ENCODE measurements around the gene TTLL5.

The TTLL5 gene

DNA sequence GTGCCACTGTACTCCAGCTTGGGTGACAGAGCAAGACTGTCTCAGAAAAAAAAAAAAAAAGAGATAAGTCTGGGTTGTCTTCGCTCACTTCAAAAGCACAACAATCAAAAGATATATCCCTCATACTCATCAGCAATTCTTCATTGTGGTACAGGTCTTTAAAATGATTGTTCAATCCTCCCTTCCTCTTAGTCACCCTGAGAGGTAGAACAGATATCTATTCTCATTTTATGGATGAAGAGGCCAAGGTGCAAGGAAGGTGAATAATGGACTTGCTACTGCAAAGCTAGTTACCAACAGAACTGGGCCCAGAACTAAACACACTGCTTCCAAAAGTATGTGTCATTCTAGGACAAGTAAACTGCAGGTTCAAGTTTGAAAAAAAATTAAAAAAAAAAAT, 7.5 kb upstream of the TTLL5 start:
- no peak for DNase-seq (ENCODE audit: extremely low spot score)
- ChIA-PET POLR2A (interaction anchor here (2.8 kb wide), 1 partner anchor 76 kb away, joined by 11 read pairs; no protein-coding TSS in a partner anchor), CTCF (interaction anchor here (0.6 to 7.4 kb wide), 9 partner anchors 20 to 368 kb away, joined by 3 to 76 read pairs (median 3); partner anchors contain the start of gene FLVCR2)
- TF ChIP-seq BHLHE40 (IDR thresholded peaks at IDR 0.05; ENCODE audit: borderline replicate concordance) (no peak), TARDBP (IDR thresholded peaks at IDR 0.05) (no peak), FOXM1 (IDR thresholded peaks at IDR 0.05; ENCODE audit: borderline replicate concordance) (no peak), ZNF384 (IDR thresholded peaks at IDR 0.05) (no peak), NFRKB (IDR thresholded peaks at IDR 0.05) (no peak), LEF1 (IDR thresholded peaks at IDR 0.05; ENCODE audit: borderline replicate concordance) (no peak), SP1 (IDR thresholded peaks at IDR 0.05) (no peak), ELF4 (IDR thresholded peaks at IDR 0.05) (no peak), HDGF (IDR thresholded peaks at IDR 0.05; ENCODE audit: borderline replicate concordance) (no peak)

DNA sequence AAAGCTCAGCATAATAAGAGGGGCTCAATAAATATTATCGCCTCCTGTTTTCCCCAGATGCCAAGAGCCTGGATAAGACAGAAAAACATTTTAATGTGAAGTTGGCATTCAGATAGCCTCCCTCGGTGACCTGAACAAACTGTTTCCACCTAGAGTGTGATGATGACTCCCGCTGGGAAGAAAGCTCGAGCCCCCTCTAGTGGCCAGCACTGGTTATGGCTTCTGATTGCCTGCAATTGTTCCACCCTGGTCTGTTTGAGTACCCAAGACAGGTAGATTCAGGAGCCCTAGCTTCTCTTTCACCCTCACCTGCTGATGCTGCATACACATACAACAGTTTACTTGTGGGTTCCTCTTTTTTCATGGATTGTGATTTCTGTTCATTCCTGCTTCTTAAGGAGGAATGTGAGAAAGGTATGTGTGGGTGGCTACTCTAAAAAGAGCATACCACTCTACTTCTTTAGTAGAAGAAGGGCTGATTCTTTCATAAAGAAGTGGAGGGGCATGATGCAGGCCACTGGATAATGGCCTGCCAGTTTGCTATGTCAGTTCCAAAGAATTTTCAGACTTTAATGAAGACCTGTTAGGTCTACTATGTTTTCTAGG, 6.8 kb upstream of the TTLL5 start:
- POLR2A ChIA-PET: interaction anchor here (2.8 kb wide), 1 partner anchor 77 kb away, joined by 11 read pairs; no protein-coding TSS in a partner anchor
- TF ChIP-seq BHLHE40 (IDR thresholded peaks at IDR 0.05; ENCODE audit: borderline replicate concordance): no peak
- TF ChIP-seq NFRKB (IDR thresholded peaks at IDR 0.05): no peak
- no peak for TF ChIP-seq SUZ12 (IDR thresholded peaks at IDR 0.05)
- no peak for TF ChIP-seq FOXK2 (IDR thresholded peaks at IDR 0.05)
- no peak for TF ChIP-seq ARNT (IDR thresholded peaks at IDR 0.05)
- no peak for TF ChIP-seq HDGF (IDR thresholded peaks at IDR 0.05; ENCODE audit: borderline replicate concordance)
- TF ChIP-seq TARDBP (IDR thresholded peaks at IDR 0.05): no peak
- no peak for TF ChIP-seq ZNF384 (IDR thresholded peaks at IDR 0.05)
- no peak for TF ChIP-seq FOXM1 (IDR thresholded peaks at IDR 0.05; ENCODE audit: borderline replicate concordance)
- DNase-seq (ENCODE audit: extremely low spot score): peak; percentile 79
- CTCF ChIA-PET: interaction anchor here (0.6 to 7.4 kb wide), 14 partner anchors 10 to 368 kb away, joined by 3 to 76 read pairs (median 4); partner anchors contain the start of gene FLVCR2

DNA sequence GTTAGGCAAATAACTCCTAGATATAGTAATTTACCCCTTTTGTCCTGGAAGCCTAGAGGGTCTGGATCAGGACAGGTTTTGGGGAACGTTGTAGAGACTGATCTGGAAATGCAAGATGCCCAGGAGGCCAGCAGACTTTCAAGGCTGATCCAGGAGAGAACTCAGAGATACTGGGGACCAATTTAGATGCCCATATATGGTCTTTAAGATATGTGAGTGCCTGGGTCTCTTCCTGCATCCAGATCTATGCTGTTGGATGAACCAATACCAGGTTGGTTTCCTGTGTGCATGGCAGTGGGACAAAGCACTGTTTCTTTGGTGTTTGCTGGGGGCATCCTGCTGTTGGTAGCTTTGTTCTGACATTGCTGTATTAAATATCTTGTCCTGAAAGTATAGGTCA, 5.8 kb upstream of the TTLL5 start:
- TF ChIP-seq ELF4 (IDR thresholded peaks at IDR 0.05) (no peak), L3MBTL2 (conservative IDR thresholded peaks at IDR 0.05) (no peak), TARDBP (IDR thresholded peaks at IDR 0.05) (no peak), CTBP1 (IDR thresholded peaks at IDR 0.05; ENCODE audit: borderline replicate concordance) (no peak), SUZ12 (IDR thresholded peaks at IDR 0.05) (no peak), HDGF (IDR thresholded peaks at IDR 0.05; ENCODE audit: borderline replicate concordance) (no peak), FOXA1 (IDR thresholded peaks at IDR 0.05) (no peak), FOXM1 (IDR thresholded peaks at IDR 0.05; ENCODE audit: borderline replicate concordance) (no peak), ARNT (IDR thresholded peaks at IDR 0.05) (no peak)
- TF ChIP-seq, protein P1, sequence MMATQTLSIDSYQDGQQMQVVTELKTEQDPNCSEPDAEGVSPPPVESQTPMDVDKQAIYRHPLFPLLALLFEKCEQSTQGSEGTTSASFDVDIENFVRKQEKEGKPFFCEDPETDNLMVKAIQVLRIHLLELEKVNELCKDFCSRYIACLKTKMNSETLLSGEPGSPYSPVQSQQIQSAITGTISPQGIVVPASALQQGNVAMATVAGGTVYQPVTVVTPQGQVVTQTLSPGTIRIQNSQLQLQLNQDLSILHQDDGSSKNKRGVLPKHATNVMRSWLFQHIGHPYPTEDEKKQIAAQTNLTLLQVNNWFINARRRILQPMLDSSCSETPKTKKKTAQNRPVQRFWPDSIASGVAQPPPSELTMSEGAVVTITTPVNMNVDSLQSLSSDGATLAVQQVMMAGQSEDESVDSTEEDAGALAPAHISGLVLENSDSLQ (IDR thresholded peaks at IDR 0.05): no peak
- ChIA-PET POLR2A (interaction anchor here (2.8 kb wide), 1 partner anchor 78 kb away, joined by 11 read pairs; no protein-coding TSS in a partner anchor), CTCF (interaction anchor here (0.6 to 7.4 kb wide), 11 partner anchors 9 to 351 kb away, joined by 3 to 76 read pairs (median 4); partner anchors contain the start of gene FLVCR2)
- no peak for DNase-seq (ENCODE audit: extremely low spot score)

DNA sequence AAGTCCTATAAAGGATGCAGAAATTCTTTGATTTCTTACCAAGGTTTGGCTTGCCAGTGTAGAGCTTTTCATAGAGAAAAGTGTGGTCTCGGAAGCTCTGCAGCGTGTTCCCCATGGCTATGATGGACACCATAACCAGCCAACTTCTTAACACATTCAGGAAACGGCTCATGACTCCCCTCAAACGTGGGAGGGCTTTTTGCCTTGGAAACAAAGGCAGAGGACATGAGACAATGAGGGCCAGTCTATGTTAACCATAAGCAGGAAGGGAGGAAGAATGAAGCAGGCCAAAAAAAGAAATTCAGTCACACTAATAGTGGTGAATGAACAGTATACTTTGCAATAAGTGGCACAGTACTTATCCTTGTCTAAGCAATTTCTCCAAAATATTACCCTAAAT, 3.7 kb upstream of the TTLL5 start:
- TF ChIP-seq SUZ12 (IDR thresholded peaks at IDR 0.05): no peak
- TF ChIP-seq ARNT (IDR thresholded peaks at IDR 0.05): no peak
- no peak for TF ChIP-seq TARDBP (IDR thresholded peaks at IDR 0.05)
- TF ChIP-seq BHLHE40 (IDR thresholded peaks at IDR 0.05; ENCODE audit: borderline replicate concordance): no peak
- no peak for TF ChIP-seq L3MBTL2 (conservative IDR thresholded peaks at IDR 0.05)
- TF ChIP-seq HDGF (IDR thresholded peaks at IDR 0.05; ENCODE audit: borderline replicate concordance): no peak
- TF ChIP-seq, protein P1 (IDR thresholded peaks at IDR 0.05): no peak
- no peak for TF ChIP-seq LEF1 (IDR thresholded peaks at IDR 0.05; ENCODE audit: borderline replicate concordance)
- no peak for TF ChIP-seq NFRKB (IDR thresholded peaks at IDR 0.05)
- TF ChIP-seq FOXK2 (IDR thresholded peaks at IDR 0.05): no peak
- no peak for TF ChIP-seq SP1 (IDR thresholded peaks at IDR 0.05)
- no peak for TF ChIP-seq FOXM1 (IDR thresholded peaks at IDR 0.05; ENCODE audit: borderline replicate concordance)
- DNase-seq (ENCODE audit: extremely low spot score): no peak
- CTCF ChIA-PET: interaction anchor here (1.1 to 7.4 kb wide), 3 partner anchors 80 to 325 kb away, joined by 4 to 76 read pairs (median 4); partner anchors contain the start of gene FLVCR2
- POLR2A ChIA-PET: interaction anchor here (0.9 kb wide), 1 partner anchor 208 kb away, joined by 3 read pairs; no protein-coding TSS in a partner anchor

DNA sequence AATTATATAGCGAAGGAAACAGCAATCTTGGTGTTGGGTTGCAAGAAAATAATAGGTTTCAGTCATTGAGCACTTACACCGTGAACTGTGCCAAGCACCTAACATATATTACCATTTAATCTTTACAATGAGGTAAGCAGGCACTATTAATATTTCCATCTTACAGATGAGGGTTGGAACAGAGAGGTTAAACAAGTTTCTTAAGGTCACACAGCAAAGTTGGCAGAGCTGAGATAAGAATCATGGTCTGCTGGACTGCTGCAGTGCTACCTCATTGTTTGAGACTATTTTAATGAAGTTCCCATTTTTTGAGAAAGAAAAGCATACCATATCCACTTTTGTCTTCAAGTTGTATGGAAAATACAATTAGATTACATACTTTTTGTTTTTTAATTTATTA, 2.1 kb upstream of the TTLL5 start:
- CTCF ChIA-PET: no interaction called here
- no peak for TF ChIP-seq BHLHE40 (IDR thresholded peaks at IDR 0.05; ENCODE audit: borderline replicate concordance)
- TF ChIP-seq ZNF384 (IDR thresholded peaks at IDR 0.05): no peak
- TF ChIP-seq HDGF (IDR thresholded peaks at IDR 0.05; ENCODE audit: borderline replicate concordance): no peak
- TF ChIP-seq ARNT (IDR thresholded peaks at IDR 0.05): no peak
- TF ChIP-seq, protein P1 (IDR thresholded peaks at IDR 0.05): no peak
- no peak for TF ChIP-seq CTBP1 (IDR thresholded peaks at IDR 0.05; ENCODE audit: borderline replicate concordance)
- no peak for TF ChIP-seq L3MBTL2 (conservative IDR thresholded peaks at IDR 0.05)
- no peak for TF ChIP-seq TARDBP (IDR thresholded peaks at IDR 0.05)
- no peak for TF ChIP-seq SP1 (IDR thresholded peaks at IDR 0.05)
- TF ChIP-seq FOXA1 (IDR thresholded peaks at IDR 0.05): no peak
- no peak for TF ChIP-seq ELF4 (IDR thresholded peaks at IDR 0.05)
- no peak for TF ChIP-seq LEF1 (IDR thresholded peaks at IDR 0.05; ENCODE audit: borderline replicate concordance)
- TF ChIP-seq NFRKB (IDR thresholded peaks at IDR 0.05): no peak
- no peak for TF ChIP-seq FOXK2 (IDR thresholded peaks at IDR 0.05)
- TF ChIP-seq SUZ12 (IDR thresholded peaks at IDR 0.05): no peak
- TF ChIP-seq FOXM1 (IDR thresholded peaks at IDR 0.05; ENCODE audit: borderline replicate concordance): no peak
- DNase-seq (ENCODE audit: extremely low spot score): no peak
- POLR2A ChIA-PET: no interaction called here

All from HEK293T (cell line).